Liver (tissue), 9 donors: ENCODE results near the gene ZFYVE26. TPM values are rescaled to one million over a fixed set of nuclear protein-coding genes. Genes with fewer than 3 reads are reported as not detected.

ENCODE experiments used
- DNase-seq: peaks from one replicate; pipeline ENCODE4 v3.0.0-alpha.2; 2017; ENCODE audit warnings: low spot score
- H3K27ac ChIP-seq, 2 donors: one replicate each; pipeline ENCODE4 v1.7.0; 2013; ENCODE audit warnings: inconsistent platforms in 2 of 2, low read length in 2 of 2, control low read depth in 1 of 2, low read depth in 1 of 2, mild to moderate bottlenecking in 1 of 2
- H3K27me3 ChIP-seq, 4 donors: one replicate each; pipeline versions ENCODE4 v1.6.1 to v1.7.0; 2013; ENCODE audit warnings: low read length in 3 of 4, inconsistent platforms in 1 of 4, mild to moderate bottlenecking in 1 of 4, moderate library complexity in 1 of 4; ENCODE audit not compliant: control insufficient read depth in 4 of 4, insufficient read depth in 4 of 4
- H3K36me3 ChIP-seq, 4 donors: one replicate each; pipeline versions ENCODE4 v1.6.1 to v1.7.0; 2013; ENCODE audit warnings: low read length in 3 of 4, mild to moderate bottlenecking in 3 of 4, low read depth in 1 of 4, moderate library complexity in 1 of 4; ENCODE audit not compliant: control insufficient read depth in 4 of 4, insufficient read depth in 3 of 4
- H3K4me1 ChIP-seq, 4 donors: one replicate each; pipeline versions ENCODE4 v1.6.1 to v1.7.0; 2013; ENCODE audit warnings: low read length in 3 of 4, mild to moderate bottlenecking in 3 of 4, moderate library complexity in 1 of 4; ENCODE audit not compliant: control insufficient read depth in 4 of 4, insufficient read depth in 4 of 4
- H3K4me3 ChIP-seq, 3 donors: one replicate each; pipeline versions ENCODE4 v1.6.1 to v1.7.0; 2013; ENCODE audit warnings: low read length in 3 of 3, control low read depth in 1 of 3, low read depth in 1 of 3, mild to moderate bottlenecking in 1 of 3
- H3K9ac ChIP-seq, 2 donors: one replicate each; pipeline ENCODE4 v1.7.0; 2013; ENCODE audit warnings: low read length in 2 of 2, mild to moderate bottlenecking in 2 of 2, moderate library complexity in 2 of 2, control low read depth in 1 of 2, low read depth in 1 of 2
- H3K9me3 ChIP-seq, 4 donors: one replicate each; pipeline versions ENCODE4 v1.6.1 to v1.7.0; 2013; ENCODE audit warnings: low read length in 3 of 4; ENCODE audit not compliant: control insufficient read depth in 4 of 4
- ATF3 ChIP-seq: IDR thresholded peaks from 2 replicates; pipeline ENCODE4 v1.6.1; 2016; ENCODE audit warnings: antibody characterized with exemption
- EGR1 ChIP-seq, 2 donors: IDR thresholded peaks; 2 replicates each; pipeline ENCODE4 v1.6.1; 2016 to 2018; ENCODE audit warnings: antibody characterized with exemption in 2 of 2, low read depth in 2 of 2
- FOXA1 ChIP-seq: IDR thresholded peaks from 2 replicates; pipeline ENCODE4 v1.6.1; 2016; ENCODE audit warnings: antibody characterized with exemption
- FOXA2 ChIP-seq: IDR thresholded peaks from 2 replicates; pipeline ENCODE4 v1.6.1; 2016; ENCODE audit warnings: antibody characterized with exemption
- GABPA ChIP-seq, 2 donors: IDR thresholded peaks in 1 of 2; conservative IDR thresholded peaks in 1 of 2; 2 replicates each; pipeline ENCODE4 v1.6.1; 2016; ENCODE audit warnings: antibody characterized with exemption in 2 of 2, mild to moderate bottlenecking in 1 of 2, moderate library complexity in 1 of 2
- HNF4A ChIP-seq, 2 donors: conservative IDR thresholded peaks; 2 replicates each; pipeline ENCODE4 v1.6.1; 2016; ENCODE audit warnings: antibody characterized with exemption in 2 of 2, mild to moderate bottlenecking in 2 of 2
- HNF4G ChIP-seq: IDR thresholded peaks from 2 replicates; pipeline ENCODE4 v1.6.1; 2016; ENCODE audit warnings: antibody characterized with exemption
- JUND ChIP-seq, 2 donors: IDR thresholded peaks; 2 replicates each; pipeline ENCODE4 v1.6.1; 2016; ENCODE audit warnings: antibody characterized with exemption in 2 of 2
- MAX ChIP-seq: IDR thresholded peaks from 2 replicates; pipeline ENCODE4 v1.6.1; 2016; ENCODE audit warnings: antibody characterized with exemption
- NR2F2 ChIP-seq: IDR thresholded peaks from 2 replicates; pipeline ENCODE4 v1.6.1; 2016; ENCODE audit warnings: antibody characterized with exemption
- RAD21 ChIP-seq, 2 donors: IDR thresholded peaks; 2 replicates each; pipeline ENCODE4 v1.6.1; 2016; ENCODE audit warnings: antibody characterized with exemption in 2 of 2, mild to moderate bottlenecking in 2 of 2
- RXRA ChIP-seq, 2 donors: IDR thresholded peaks; 2 replicates each; pipeline ENCODE4 v1.6.1; 2017 to 2018; ENCODE audit warnings: antibody characterized with exemption in 2 of 2, mild to moderate bottlenecking in 1 of 2
- SP1 ChIP-seq: IDR thresholded peaks from 2 replicates; pipeline ENCODE4 v1.6.1; 2018; ENCODE audit warnings: antibody characterized with exemption, mild to moderate bottlenecking
- YY1 ChIP-seq: IDR thresholded peaks from 2 replicates; pipeline ENCODE4 v1.6.1; 2016; ENCODE audit warnings: antibody characterized with exemption, mild to moderate bottlenecking
- ZBTB33 ChIP-seq: IDR thresholded peaks from 2 replicates; pipeline ENCODE4 v1.6.1; 2016; ENCODE audit warnings: antibody characterized with exemption
- WGBS: extraction: QIAGEN DNeasy Blood & Tissue Kit; methylation state at CpG from one replicate; pipeline ENCODE4 v1.1.7; 2013; 5-methylcytosine and 5-hydroxymethylcytosine counted together
- polyA plus RNA-seq, 2 donors: library from polyadenylated mRNA; stranded (reverse) in 1 of 2; unstranded in 1 of 2; fragments of 200-250 nt in 1 of 2; fragments of >200 nt in 1 of 2; fragmentation: Nextera tagmentation in 1 of 2; extraction: Ambion mirVana in 1 of 2; gene quantifications; one replicate each; pipeline versions ENCODE4 v1.2.1 to v1.2.3, GENCODE V29; 2013 to 2015
- total RNA-seq, 2 donors: library from RNA; depleted of rRNA; stranded (reverse); fragments of >200 nt; gene quantifications; one replicate each; pipeline ENCODE4 v1.2.3, GENCODE V29; 2014
- TF ChIP-seq, protein P1 (sequence below): IDR thresholded peaks from 2 replicates; pipeline ENCODE4 v1.6.1; 2016; ENCODE audit warnings: antibody characterized with exemption, mild to moderate bottlenecking
- donor health status: healthy.
- donor health status: healthy.
- donor health status: healthy.
- donor health status: healthy.
- donor health status: healthy.

ZFYVE26 gene
- total and polyA plus RNA-seq, 4 donors = 2.4 to 17.2 (median 7.7) TPM

DNA sequence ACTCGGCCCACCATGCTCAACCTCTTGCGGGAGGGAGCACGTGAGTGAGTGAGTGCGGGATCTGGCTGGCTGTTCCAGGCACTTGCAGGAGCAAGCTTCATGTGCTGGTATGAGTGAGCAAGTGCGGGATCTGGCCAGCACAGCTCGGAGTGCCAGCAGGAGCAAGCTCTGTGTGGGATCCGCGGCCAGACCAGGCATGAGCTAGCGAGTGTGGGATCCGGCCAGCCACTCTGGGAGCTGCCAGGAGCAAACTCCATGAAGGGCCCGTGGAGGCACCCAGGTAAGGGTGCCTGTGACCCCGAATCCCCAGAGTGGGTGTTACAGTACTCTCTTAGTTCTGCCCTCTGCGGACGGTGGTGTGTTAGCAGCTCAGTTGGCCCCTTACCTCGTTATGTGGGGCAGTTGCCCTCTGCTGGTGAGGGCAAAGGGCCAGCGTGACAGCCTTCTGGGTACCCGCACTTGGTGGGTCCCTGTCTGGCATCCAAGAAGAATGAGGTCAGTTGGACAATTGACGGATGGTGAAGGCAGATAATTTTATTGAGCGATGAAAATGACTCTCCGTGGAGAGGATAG lies 41.5 kb upstream of the ZFYVE26 start:
- H3K27ac ChIP-seq = no peak overlapping the region
- H3K36me3 ChIP-seq = no peaks in the 10 kb centered on the region
- H3K4me1 ChIP-seq = no peaks in the 10 kb centered on the region
- H3K27me3 ChIP-seq = no peaks in the 10 kb centered on the region
- DNase-seq = no peak
- H3K4me3 ChIP-seq = no peak overlapping the region
- no peaks in the 10 kb centered on the region for H3K9me3 ChIP-seq
- H3K9ac ChIP-seq = no peak overlapping the region
- TF ChIP-seq SP1 (no peak), NR2F2 (no peak), ZBTB33 (no peak), HNF4A (conservative IDR thresholded peaks at IDR 0.05) (no peak), MAX (no peak), YY1 (no peak), FOXA2 (no peak), FOXA1 (no peak), JUND (IDR thresholded peaks at IDR 0.05) (no peak), RAD21 (IDR thresholded peaks at IDR 0.05) (no peak), RXRA (IDR thresholded peaks at IDR 0.05) (no peak)
- TF ChIP-seq, protein P1, sequence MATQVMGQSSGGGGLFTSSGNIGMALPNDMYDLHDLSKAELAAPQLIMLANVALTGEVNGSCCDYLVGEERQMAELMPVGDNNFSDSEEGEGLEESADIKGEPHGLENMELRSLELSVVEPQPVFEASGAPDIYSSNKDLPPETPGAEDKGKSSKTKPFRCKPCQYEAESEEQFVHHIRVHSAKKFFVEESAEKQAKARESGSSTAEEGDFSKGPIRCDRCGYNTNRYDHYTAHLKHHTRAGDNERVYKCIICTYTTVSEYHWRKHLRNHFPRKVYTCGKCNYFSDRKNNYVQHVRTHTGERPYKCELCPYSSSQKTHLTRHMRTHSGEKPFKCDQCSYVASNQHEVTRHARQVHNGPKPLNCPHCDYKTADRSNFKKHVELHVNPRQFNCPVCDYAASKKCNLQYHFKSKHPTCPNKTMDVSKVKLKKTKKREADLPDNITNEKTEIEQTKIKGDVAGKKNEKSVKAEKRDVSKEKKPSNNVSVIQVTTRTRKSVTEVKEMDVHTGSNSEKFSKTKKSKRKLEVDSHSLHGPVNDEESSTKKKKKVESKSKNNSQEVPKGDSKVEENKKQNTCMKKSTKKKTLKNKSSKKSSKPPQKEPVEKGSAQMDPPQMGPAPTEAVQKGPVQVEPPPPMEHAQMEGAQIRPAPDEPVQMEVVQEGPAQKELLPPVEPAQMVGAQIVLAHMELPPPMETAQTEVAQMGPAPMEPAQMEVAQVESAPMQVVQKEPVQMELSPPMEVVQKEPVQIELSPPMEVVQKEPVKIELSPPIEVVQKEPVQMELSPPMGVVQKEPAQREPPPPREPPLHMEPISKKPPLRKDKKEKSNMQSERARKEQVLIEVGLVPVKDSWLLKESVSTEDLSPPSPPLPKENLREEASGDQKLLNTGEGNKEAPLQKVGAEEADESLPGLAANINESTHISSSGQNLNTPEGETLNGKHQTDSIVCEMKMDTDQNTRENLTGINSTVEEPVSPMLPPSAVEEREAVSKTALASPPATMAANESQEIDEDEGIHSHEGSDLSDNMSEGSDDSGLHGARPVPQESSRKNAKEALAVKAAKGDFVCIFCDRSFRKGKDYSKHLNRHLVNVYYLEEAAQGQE = no peak
- WGBS = 96% methylated on average over 20 of the region's 20 CpGs

- no peaks in the 10 kb centered on the region for H3K36me3 ChIP-seq
- no peak for DNase-seq
- H3K27me3 ChIP-seq = no peaks in the 10 kb centered on the region
- no peak overlapping the region for H3K27ac ChIP-seq
- no peak overlapping the region for H3K4me3 ChIP-seq
- no peaks in the 10 kb centered on the region for H3K9me3 ChIP-seq
- H3K4me1 ChIP-seq = no peaks in the 10 kb centered on the region
- no peak overlapping the region for H3K9ac ChIP-seq
- WGBS = 73% methylated on average over 2 of the region's 2 CpGs
- no peak for TF ChIP-seq RAD21 (IDR thresholded peaks at IDR 0.05)
- TF ChIP-seq GABPA (IDR thresholded peaks at IDR 0.05 in 1 of 2, conservative IDR thresholded peaks at IDR 0.05 in 1 of 2) = no peak
- no peak for TF ChIP-seq ATF3
- TF ChIP-seq FOXA2 = no peak
- TF ChIP-seq FOXA1 = no peak
- TF ChIP-seq EGR1 (IDR thresholded peaks at IDR 0.05; ENCODE audit: low read depth in 2 of 2) = no peak
- no peak for TF ChIP-seq HNF4G
Observed at GRCh38 chr14:67856827-67857226, 40.4 kb upstream of the ZFYVE26 start.
